HCT116 (cell line): ENCODE measurements around the gene ARAP1. TPM values are rescaled to one million over a fixed set of nuclear protein-coding genes. Genes with fewer than 3 reads are reported as not detected.

ENCODE experiments used
- ATAC-seq: fragments of 200-7000 bp; cut with Tn5 transposase; 2 replicates; pipeline ENCODE4 v1.9.1; 2020; ENCODE audit warnings: mild to moderate bottlenecking, moderate library complexity
- BruUV-seq: library from RNA; stranded (reverse); fragments of 400-500 nt; replicated peaks from 2 replicates; lab custom pipeline; 2021; lab: Mats Ljungman, UMichigan
- CTCF ChIA-PET: fragments of 300-600 bp; sonication (Branson Sonifier 250); formaldehyde crosslinking; loops from one replicate; lab custom pipeline; 2021; ENCODE audit warnings: antibody characterized with exemption; lab: Charles Lee
- POLR2A ChIA-PET: fragments of 300-600, 350-600 bp; sonication (Branson Sonifier 250); formaldehyde crosslinking; loops from one replicate; lab custom pipeline; 2021; ENCODE audit warnings: antibody characterized with exemption; lab: Charles Lee
- RAD21 ChIA-PET, 2 experiments: fragments of 300-600 bp; sonication (Branson Sonifier 250); formaldehyde crosslinking; loops; one replicate each; lab custom pipeline; 2023; ENCODE audit warnings: low total read pairs in 2 of 2; ENCODE audit not compliant: uncharacterized antibody in 2 of 2, unreplicated experiment in 2 of 2, low non-redundant PET in 1 of 2; lab: Charles Lee
- DNase-seq: peaks from one replicate; pipeline ENCODE4 v3.0.0-alpha.2; 2010; ENCODE audit warnings: low read depth, low spot score
- H2AFZ ChIP-seq: fragments of 200-600 bp; shearing (Covaris generic), sonication (generic); 2 replicates; pipeline ENCODE4 v1.6.1; 2017; ENCODE audit warnings: low read depth, mixed run types, mixed read lengths, antibody characterized with exemption, low read length; ENCODE audit not compliant: poor library complexity, severe bottlenecking
- H3K27ac ChIP-seq: 2 replicates; pipeline ENCODE4 v1.5.1; 2012; ENCODE audit warnings: low read depth, low read length
- H3K27me3 ChIP-seq: fragments of 200-600 bp; sonication (generic); 2 replicates; pipeline ENCODE4 v1.6.1; 2016; ENCODE audit warnings: mixed run types, low read length, mixed read lengths; ENCODE audit not compliant: insufficient read depth
- H3K36me3 ChIP-seq, 2 experiments: fragments of 200-500 bp in 1 of 2; fragments of 200-600 bp in 1 of 2; sonication (Bioruptor generic) in 1 of 2; sonication (generic) in 1 of 2; 2 replicates each; pipeline versions ENCODE4 v1.5.1 to v1.6.1; 2014 to 2016; ENCODE audit warnings: low read length in 2 of 2, inconsistent platforms in 1 of 2, mixed read lengths in 1 of 2, mixed run types in 1 of 2; ENCODE audit not compliant: insufficient read depth in 2 of 2, control insufficient read depth in 1 of 2
- H3K4me1 ChIP-seq, 2 experiments: fragments of 200-600 bp in 1 of 2; sonication (generic) in 1 of 2; 2 replicates each; pipeline versions ENCODE4 v1.5.1 to v1.6.1; 2012 to 2017; ENCODE audit warnings: low read length in 2 of 2, inconsistent platforms in 1 of 2, mild to moderate bottlenecking in 1 of 2, mixed read lengths in 1 of 2, mixed run types in 1 of 2, moderate library complexity in 1 of 2; ENCODE audit not compliant: insufficient read depth in 2 of 2, control insufficient read depth in 1 of 2
- H3K4me2 ChIP-seq: fragments of 200-600 bp; sonication (generic); 2 replicates; pipeline ENCODE4 v1.6.1; 2017; ENCODE audit warnings: mixed run types, low read length, mixed read lengths
- H3K4me3 ChIP-seq, 2 experiments: fragments of 200-600 bp in 1 of 2; sonication (generic) in 1 of 2; replicated peaks in 1 of 2; 2 replicates each; pipeline ENCODE4 v1.5.1; 2011 to 2016; ENCODE audit warnings: low read length in 2 of 2, control low read depth in 1 of 2, low read depth in 1 of 2, mild to moderate bottlenecking in 1 of 2, mixed read lengths in 1 of 2, mixed run types in 1 of 2
- H3K79me2 ChIP-seq: fragments of 200-600 bp; sonication (generic); 2 replicates; pipeline ENCODE4 v1.6.1; 2017; ENCODE audit warnings: mild to moderate bottlenecking, mixed run types, low read length, moderate library complexity, mixed read lengths; ENCODE audit not compliant: insufficient read depth
- H3K9ac ChIP-seq: fragments of 200-600 bp; sonication (generic); 2 replicates; pipeline ENCODE4 v1.6.1; 2016; ENCODE audit warnings: low read length, mixed read lengths
- H3K9me2 ChIP-seq: fragments of 200-600 bp; sonication (generic), shearing (Covaris generic); 2 replicates; pipeline ENCODE4 v1.6.1; 2017; ENCODE audit warnings: mixed run types, mild to moderate bottlenecking, moderate library complexity; ENCODE audit not compliant: insufficient read depth
- H3K9me3 ChIP-seq, 2 experiments: fragments of 200-500 bp in 1 of 2; fragments of 200-600 bp in 1 of 2; sonication (Bioruptor generic) in 1 of 2; sonication (generic) in 1 of 2; 2 replicates each; pipeline ENCODE4 v1.6.1; 2014 to 2017; ENCODE audit warnings: low read length in 2 of 2, mixed read lengths in 2 of 2, inconsistent platforms in 1 of 2, low read depth in 1 of 2, mild to moderate bottlenecking in 1 of 2, mixed run types in 1 of 2, moderate library complexity in 1 of 2; ENCODE audit not compliant: control insufficient read depth in 1 of 2, insufficient read depth in 1 of 2
- H4K20me1 ChIP-seq: fragments of 200-600 bp; sonication (generic), shearing (Covaris generic); 2 replicates; pipeline ENCODE4 v1.6.1; 2017; ENCODE audit warnings: mixed run types, mild to moderate bottlenecking, moderate library complexity; ENCODE audit not compliant: insufficient read depth
- CBX3 ChIP-seq: IDR thresholded peaks from 2 replicates; pipeline ENCODE4 v1.6.1; 2012; ENCODE audit warnings: low read depth
- ELF1 ChIP-seq: IDR thresholded peaks from 2 replicates; pipeline ENCODE4 v1.6.1; 2012; ENCODE audit warnings: low read depth, borderline replicate concordance
- EZH2 ChIP-seq: fragments of 200-600 bp; sonication (generic); IDR thresholded peaks from 2 replicates; pipeline ENCODE4 v1.6.1; 2017; ENCODE audit warnings: antibody characterized with exemption, mixed run types
- EZH2phosphoT487 ChIP-seq: fragments of 200-600 bp; IDR thresholded peaks from 2 replicates; pipeline ENCODE4 v1.6.1; 2018; ENCODE audit warnings: antibody characterized with exemption, borderline replicate concordance
- POLR2A ChIP-seq: IDR thresholded peaks from 2 replicates; pipeline ENCODE4 v1.7.0; 2011; ENCODE audit warnings: borderline replicate concordance; ENCODE audit not compliant: insufficient read depth, insufficient read length; ENCODE audit errors: extremely low read depth
- POLR2AphosphoS5 ChIP-seq: IDR thresholded peaks from 2 replicates; pipeline ENCODE4 v1.6.1; 2011; ENCODE audit warnings: mild to moderate bottlenecking, low read depth, low read length, moderate library complexity
- RAD21 ChIP-seq: IDR thresholded peaks from 2 replicates; pipeline ENCODE4 v1.6.1; 2012; ENCODE audit warnings: low read depth, mild to moderate bottlenecking
- SIN3A ChIP-seq: IDR thresholded peaks from 2 replicates; pipeline ENCODE4 v1.6.1; 2012; ENCODE audit warnings: low read depth
- SP1 ChIP-seq: IDR thresholded peaks from 2 replicates; pipeline ENCODE4 v1.6.1; 2012; ENCODE audit warnings: low read depth
- SRF ChIP-seq: IDR thresholded peaks from 2 replicates; pipeline ENCODE4 v1.6.1; 2012; ENCODE audit warnings: low read depth
- TCF7L2 ChIP-seq: IDR thresholded peaks from 2 replicates; pipeline ENCODE4 v1.7.0; 2011; ENCODE audit warnings: borderline replicate concordance, inconsistent platforms; ENCODE audit not compliant: insufficient read depth, insufficient read length; ENCODE audit errors: extremely low read depth
- YY1 ChIP-seq: IDR thresholded peaks from 2 replicates; pipeline ENCODE4 v1.6.1; 2011; ENCODE audit warnings: low read length, low read depth, moderate library complexity, mild to moderate bottlenecking; ENCODE audit not compliant: insufficient replicate concordance; ENCODE audit errors: extremely low read depth
- ZFX ChIP-seq: fragments of 450-650 bp; IDR thresholded peaks from 2 replicates; pipeline ENCODE4 v1.6.1; 2017
- intact Hi-C: fragments of 100-400 bp; cut with micrococcal nuclease; formaldehyde crosslinking; loops from 2 replicates; pipeline ENCODE4 v1.10.0; 2022
- total RNA-seq: library from RNA; stranded (reverse); gene quantifications from one replicate; pipeline ENCODE4 v1.2.1, GENCODE V29; 2021; ENCODE audit not compliant: unreplicated experiment
- TF ChIP-seq, protein P1 (sequence below): IDR thresholded peaks from 2 replicates; pipeline ENCODE4 v1.6.1; 2011; ENCODE audit warnings: mild to moderate bottlenecking, low read length, moderate library complexity; ENCODE audit not compliant: insufficient replicate concordance; ENCODE audit errors: extremely low read depth

ARAP1 gene
- total RNA-seq, 1 experiment from 2014 or later = 57.4 TPM

DNA sequence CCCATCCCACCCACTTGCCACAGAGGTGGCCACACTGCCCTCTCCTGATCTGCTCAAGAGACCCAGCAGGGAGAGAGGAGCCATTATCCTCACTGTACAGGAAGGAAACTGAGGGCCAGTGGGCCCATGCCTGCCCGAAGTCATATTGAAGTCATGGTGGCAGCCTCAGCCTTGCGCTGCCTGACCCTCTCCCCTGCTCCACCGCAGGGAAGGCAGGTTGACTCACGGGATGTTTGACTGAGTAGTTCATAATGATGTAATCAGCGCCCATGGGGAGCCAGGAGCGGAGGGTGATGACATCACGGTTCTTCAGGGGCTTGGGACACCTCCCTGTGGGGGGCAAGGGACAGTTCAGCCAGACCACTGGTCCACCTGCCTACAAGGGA is 6.1 kb upstream of the ARAP1 start:
- POLR2A ChIA-PET = no interaction called here
- TF ChIP-seq EZH2 (no peak), SP1 (no peak), SIN3A (no peak), SRF (no peak), TCF7L2 (no peak), POLR2AphosphoS5 (no peak)
- TF ChIP-seq, protein P1, sequence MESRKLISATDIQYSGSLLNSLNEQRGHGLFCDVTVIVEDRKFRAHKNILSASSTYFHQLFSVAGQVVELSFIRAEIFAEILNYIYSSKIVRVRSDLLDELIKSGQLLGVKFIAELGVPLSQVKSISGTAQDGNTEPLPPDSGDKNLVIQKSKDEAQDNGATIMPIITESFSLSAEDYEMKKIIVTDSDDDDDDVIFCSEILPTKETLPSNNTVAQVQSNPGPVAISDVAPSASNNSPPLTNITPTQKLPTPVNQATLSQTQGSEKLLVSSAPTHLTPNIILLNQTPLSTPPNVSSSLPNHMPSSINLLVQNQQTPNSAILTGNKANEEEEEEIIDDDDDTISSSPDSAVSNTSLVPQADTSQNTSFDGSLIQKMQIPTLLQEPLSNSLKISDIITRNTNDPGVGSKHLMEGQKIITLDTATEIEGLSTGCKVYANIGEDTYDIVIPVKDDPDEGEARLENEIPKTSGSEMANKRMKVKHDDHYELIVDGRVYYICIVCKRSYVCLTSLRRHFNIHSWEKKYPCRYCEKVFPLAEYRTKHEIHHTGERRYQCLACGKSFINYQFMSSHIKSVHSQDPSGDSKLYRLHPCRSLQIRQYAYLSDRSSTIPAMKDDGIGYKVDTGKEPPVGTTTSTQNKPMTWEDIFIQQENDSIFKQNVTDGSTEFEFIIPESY = no peak
- TF ChIP-seq, all 23 proteins: peak for 0
- Histone ChIP-seq H3K36me3 (0 out of 4 replicates have a peak, but pooled peaks cover 0 to 2% of the 10 kb centered on the region in 2 experiments), H3K9ac (no peak overlapping the region), H4K20me1 (no peaks in the 10 kb centered on the region), H2AFZ (no peak overlapping the region), H3K9me2 (no peaks in the 10 kb centered on the region), H3K27ac (no peak overlapping the region), H3K79me2 (no peaks in the 10 kb centered on the region), H3K4me1 (peaks cover 0 to under 1% of the 10 kb centered on the region in 2 experiments; a peak in 2 of 4 replicates), H3K27me3 (no peaks in the 10 kb centered on the region), H3K4me3 (no peak overlapping the region), H3K4me2 (no peak overlapping the region), H3K9me3 (no peaks in the 10 kb centered on the region)
- ATAC-seq = no peak
- ChIA-PET RAD21 (no interaction called here), CTCF (no interaction called here)
- BruUV-seq = no TSS peak
- no peak for DNase-seq
- intact Hi-C loops = no loop called here

DNA sequence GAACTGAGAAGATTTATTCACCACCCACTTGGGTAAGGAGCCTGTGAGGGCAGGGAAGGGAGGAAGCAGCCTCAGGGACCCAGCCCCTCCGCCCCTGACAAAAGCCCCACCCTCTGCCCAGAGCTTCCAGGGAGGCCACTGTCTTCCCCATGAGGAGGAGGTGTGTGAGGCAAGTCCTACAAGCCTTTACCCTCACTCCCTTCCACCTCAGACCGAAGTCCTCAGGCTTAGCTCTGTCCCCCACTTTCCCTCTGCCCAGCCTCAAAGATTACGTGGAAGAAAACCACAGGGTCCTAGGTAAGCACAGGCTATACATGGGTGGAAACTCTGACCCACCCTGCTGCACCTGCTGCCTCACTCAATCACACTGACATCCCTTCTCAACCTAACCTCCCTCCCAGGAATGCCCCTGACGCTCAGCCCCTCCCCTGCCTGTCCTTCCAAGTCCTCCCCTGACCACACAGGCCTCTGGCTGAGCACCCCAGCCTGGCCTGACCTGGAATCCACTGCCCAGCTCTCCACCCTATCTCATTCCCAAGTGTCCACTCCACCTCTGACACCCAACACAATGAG is 3.6 kb upstream of the ARAP1 start:
- H3K36me3 ChIP-seq = 0 out of 4 replicates have a peak, but pooled peaks cover 0 to 2% of the 10 kb centered on the region in 2 experiments
- peaks cover 9% of the 10 kb centered on the region; the same call in 1 of the 2 replicates for H3K79me2 ChIP-seq
- no peaks in the 10 kb centered on the region for H3K9me3 ChIP-seq
- intact Hi-C loops = no loop called here
- no peak overlapping the region for H3K9ac ChIP-seq
- H3K27me3 ChIP-seq = no peaks in the 10 kb centered on the region
- ChIA-PET RAD21 (no interaction called here), CTCF (no interaction called here), POLR2A (no interaction called here)
- no peak for DNase-seq
- H2AFZ ChIP-seq = no peak overlapping the region
- no peak overlapping the region for H3K27ac ChIP-seq
- H4K20me1 ChIP-seq = no peaks in the 10 kb centered on the region
- H3K4me1 ChIP-seq = peaks cover 12 to 22% of the 10 kb centered on the region in 2 experiments
- H3K4me2 ChIP-seq = no peak overlapping the region
- BruUV-seq = no TSS peak
- no peak for ATAC-seq
- H3K9me2 ChIP-seq = no peaks in the 10 kb centered on the region
- H3K4me3 ChIP-seq = no peak overlapping the region
- TF ChIP-seq, protein P1 = no peak
- TF ChIP-seq ZFX (no peak), ELF1 (no peak), POLR2A (no peak), YY1 (no peak), EZH2phosphoT487 (no peak), TCF7L2 (no peak), RAD21 (no peak), CBX3 (no peak)
